Epithelial cell of esophagus (primary cell): ENCODE results near the gene CFAP74.

Experiments
- DNase-seq: peaks from one replicate; pipeline ENCODE4 v3.0.0; 2010; ENCODE audit warnings: low read depth
- H3K4me3 ChIP-seq: 2 replicates; pipeline ENCODE4 v1.5.1; 2011; ENCODE audit warnings: mild to moderate bottlenecking, low read length, control low read depth
- TF ChIP-seq, protein P1 (sequence below): IDR thresholded peaks from 2 replicates; pipeline ENCODE4 v1.5.1; 2011; ENCODE audit warnings: low read depth, mild to moderate bottlenecking, low read length, control low read depth, inconsistent platforms; ENCODE audit not compliant: insufficient read depth; ENCODE audit errors: missing control alignments

Gene CFAP74

DNA sequence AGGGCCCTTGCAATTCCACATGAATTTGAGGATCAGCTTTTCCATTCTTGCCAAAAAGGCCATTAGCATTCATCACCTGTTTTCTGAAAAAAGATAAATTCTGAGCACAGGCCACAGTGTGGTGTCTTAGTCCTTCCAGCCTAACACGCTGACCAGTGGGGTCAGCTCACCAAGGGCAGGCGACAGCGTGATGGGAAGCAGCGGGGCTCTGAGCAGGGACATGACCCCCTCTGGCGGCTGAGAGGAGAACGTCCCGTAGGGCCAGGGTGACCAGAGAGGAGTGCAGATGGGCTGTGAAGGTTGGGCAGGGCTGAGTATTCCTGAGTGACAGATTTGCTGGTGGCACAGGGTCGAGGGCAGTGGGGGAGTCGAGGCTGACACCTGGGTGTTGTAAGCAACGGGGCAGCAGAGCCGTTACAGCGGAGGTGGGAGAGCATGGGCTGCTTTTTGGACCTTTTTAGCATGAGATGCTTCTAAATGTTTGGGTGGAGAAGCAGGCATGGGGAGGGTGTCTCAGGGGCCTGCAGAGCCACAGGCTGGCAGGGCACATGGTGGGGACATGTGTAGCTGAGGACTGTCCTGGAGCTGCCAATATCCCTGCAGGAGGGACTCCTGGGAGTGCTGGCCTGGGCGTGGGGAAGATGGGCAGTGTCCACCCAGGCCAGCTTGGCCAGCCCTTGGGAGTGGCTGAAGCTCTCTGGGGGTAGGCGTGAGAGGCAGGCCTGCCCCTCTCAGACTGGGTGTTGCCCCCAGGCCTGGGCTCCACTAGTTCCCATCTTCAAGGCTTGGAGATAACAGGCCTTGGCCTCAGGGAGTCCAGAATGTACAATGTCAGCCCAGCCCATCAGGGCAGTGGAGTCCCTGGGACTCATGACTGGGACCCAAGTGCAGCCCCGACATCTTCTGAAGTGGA, 97.1 kb downstream of the CFAP74 start:
- DNase-seq: peak; percentile 73
- no peak overlapping the region for H3K4me3 ChIP-seq
- TF ChIP-seq, protein P1, sequence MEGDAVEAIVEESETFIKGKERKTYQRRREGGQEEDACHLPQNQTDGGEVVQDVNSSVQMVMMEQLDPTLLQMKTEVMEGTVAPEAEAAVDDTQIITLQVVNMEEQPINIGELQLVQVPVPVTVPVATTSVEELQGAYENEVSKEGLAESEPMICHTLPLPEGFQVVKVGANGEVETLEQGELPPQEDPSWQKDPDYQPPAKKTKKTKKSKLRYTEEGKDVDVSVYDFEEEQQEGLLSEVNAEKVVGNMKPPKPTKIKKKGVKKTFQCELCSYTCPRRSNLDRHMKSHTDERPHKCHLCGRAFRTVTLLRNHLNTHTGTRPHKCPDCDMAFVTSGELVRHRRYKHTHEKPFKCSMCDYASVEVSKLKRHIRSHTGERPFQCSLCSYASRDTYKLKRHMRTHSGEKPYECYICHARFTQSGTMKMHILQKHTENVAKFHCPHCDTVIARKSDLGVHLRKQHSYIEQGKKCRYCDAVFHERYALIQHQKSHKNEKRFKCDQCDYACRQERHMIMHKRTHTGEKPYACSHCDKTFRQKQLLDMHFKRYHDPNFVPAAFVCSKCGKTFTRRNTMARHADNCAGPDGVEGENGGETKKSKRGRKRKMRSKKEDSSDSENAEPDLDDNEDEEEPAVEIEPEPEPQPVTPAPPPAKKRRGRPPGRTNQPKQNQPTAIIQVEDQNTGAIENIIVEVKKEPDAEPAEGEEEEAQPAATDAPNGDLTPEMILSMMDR: peak; percentile 95

DNA sequence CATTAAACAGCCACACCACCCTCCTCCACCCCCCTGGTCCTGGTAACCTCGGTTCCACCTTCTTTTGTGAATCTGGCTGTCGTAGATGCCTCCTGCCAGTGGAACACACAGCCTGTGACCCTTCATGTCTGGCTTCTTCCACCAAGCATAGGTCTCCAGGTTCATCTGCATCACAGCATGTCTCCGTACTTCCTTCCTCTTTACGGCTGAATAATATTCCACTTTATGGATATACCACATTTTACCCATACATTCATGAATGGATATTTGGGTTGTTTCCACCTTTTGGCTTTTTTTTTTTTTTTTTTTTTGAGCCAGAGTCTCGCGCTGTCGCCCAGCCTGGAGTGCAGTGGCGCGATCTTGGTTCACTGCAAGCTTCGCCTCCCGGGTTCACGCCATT, 100.4 kb downstream of the CFAP74 start:
- TF ChIP-seq, protein P1: no peak
- no peak for DNase-seq
- H3K4me3 ChIP-seq: no peak overlapping the region

DNA sequence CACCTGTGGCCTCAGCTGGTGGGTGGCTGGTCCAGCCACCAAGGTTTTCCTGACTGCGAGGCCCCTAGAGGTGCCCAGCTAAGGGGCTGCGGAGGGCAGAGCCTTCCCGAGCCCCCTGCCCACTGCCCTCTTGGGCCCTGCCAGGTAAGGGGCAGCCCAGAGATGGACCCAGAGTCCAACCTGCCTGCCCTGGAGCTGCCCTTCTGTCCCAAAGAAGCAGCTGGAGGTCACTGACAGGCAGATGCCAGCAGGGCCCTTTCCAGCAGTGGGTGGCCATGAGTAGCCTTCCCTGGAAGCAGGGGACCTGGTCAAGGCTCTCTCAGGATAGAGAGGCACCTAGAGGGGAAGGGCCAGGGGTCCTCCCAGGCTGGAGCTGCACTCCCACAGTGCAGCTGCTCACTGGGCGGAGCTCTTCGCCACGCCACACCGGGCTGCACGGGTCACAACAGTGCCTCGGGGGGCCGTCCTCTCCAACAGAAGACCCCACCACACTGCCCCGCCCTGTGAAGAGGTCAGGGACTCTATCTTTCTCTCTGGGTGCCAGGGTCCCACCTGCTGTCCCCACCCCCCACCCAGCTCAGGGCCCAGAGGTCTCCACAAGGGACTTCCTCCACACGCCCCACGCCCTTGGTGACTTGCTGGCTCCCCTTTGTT, 101.8 kb downstream of the CFAP74 start:
- TF ChIP-seq, protein P1: no peak
- H3K4me3 ChIP-seq: no peak overlapping the region
- DNase-seq: no peak

DNA sequence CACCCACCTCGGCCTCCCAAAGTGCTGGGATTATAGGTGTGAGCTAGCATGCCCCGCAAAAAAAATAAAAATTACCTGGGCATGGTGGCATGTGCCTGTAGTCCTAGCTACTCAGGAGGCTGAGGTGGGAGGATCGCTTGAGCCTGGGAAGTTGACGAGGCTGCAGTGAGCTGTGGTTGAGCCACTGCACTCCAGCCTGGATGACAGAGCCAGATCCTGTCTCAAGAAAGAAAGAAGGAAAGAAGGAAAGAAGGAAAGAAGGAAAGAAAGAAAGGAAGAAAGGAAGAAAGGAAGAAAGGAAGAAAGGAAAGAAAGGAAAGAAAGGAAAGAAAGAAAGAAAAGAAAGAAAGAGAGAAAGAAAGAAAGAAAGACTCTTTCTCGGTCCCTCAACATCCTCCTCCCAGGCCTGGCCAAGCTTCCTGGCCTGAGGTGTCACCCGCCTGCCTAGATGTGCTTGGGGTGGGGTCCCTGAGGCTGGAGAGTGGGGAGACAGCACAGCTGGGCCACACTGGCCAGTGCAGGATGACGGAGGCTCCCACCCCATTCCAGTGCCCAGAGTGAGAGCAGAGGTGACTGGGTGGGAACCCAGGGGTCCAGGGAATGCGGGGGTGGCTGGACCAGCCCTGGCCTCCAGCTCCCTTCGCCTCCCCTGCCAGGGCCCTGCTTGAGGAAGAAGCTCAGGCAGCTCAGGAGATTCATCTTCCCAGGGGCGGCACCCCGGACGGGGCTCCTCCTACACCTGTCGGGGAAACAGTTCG, 102.5 kb downstream of the CFAP74 start:
- TF ChIP-seq, protein P1: no peak
- no peak overlapping the region for H3K4me3 ChIP-seq
- no peak for DNase-seq

DNA sequence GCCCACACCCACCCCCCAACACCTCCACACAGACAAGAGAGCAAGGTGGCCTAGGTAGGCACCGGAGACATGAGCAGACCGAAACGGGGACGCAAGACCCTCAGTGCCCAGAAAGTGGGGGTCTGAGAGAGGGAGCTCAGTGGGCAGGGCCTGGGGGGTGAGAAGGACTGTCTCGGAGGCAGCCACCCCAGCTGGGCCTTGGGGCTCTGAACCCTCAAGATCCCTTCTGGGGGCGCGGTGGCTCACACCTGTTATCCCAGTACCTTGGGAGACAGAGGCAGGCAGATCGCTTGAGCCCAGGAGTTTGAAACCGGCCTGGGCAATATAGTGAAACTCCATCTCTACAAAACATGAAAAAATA, 103.6 kb downstream of the CFAP74 start:
- no peak for DNase-seq
- H3K4me3 ChIP-seq: no peak overlapping the region
- TF ChIP-seq, protein P1: no peak

DNA sequence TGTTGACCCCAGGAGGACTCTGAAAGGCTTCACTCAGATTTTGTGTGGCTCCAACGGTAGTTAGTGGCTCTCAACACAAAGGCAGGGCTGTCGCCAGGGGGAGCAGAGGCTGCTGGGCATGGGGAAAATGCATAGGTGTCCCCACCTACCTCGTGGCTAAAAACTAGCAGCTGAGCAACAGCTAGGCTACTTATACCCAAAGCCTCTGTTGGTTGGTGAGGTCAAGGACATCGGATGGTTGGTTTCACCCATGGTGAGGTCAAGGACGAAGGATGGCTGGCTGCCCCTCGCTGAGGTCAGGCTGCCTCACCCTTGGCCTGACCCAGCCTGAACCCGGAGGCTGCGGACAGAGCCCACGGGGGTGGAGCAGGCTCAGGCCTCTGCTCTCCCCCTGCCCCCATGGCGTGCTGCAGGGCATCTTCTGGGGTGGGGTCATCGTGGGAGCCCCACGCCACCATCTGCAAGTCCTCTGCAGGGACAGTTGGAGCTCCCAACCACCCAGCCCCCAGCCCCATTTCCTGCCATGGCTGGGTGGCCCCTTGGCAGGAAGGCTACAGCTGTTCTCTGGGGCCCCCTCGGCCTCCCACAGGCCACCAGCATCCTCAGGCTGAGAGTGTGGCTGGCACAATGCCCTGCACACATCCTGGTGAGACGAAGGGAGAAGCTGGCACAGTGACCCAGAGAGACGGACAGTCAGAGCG, 104.2 kb downstream of the CFAP74 start:
- DNase-seq: no peak
- no peak overlapping the region for H3K4me3 ChIP-seq
- TF ChIP-seq, protein P1: peak; percentile 13
